Ovary (tissue), 9 donors: Measurements from ENCODE around the gene CIAO3. TPM values are rescaled to one million over a fixed set of nuclear protein-coding genes. Genes with fewer than 3 reads are reported as not detected.

Experiments
- DNase-seq, 5 donors: peaks; one replicate each; pipeline ENCODE4 v3.0.0-alpha.2; 2019 to 2020
- H3K27ac ChIP-seq, 2 donors: fragments of 200-600 bp; one replicate each; pipeline versions ENCODE4 v1.5.1 to v1.8.0; 2019 to 2022
- H3K27me3 ChIP-seq: fragments of 200-600 bp; one replicate; pipeline ENCODE4 v1.8.0; 2022
- H3K36me3 ChIP-seq: fragments of 200-600 bp; sonication (generic); one replicate; pipeline ENCODE4 v1.5.1; 2019
- H3K4me1 ChIP-seq: one replicate; pipeline ENCODE4 v1.8.1; 2013; ENCODE audit warnings: mild to moderate bottlenecking, moderate library complexity; ENCODE audit not compliant: insufficient read depth
- H3K4me3 ChIP-seq: fragments of 200-600 bp; sonication (generic); one replicate; pipeline ENCODE4 v1.5.1; 2017
- H3K9me3 ChIP-seq, 2 donors: fragments of 200-600 bp in 1 of 2; sonication (generic) in 1 of 2; one replicate each; pipeline versions ENCODE4 v1.5.1 to v1.8.1; 2013 to 2019; ENCODE audit warnings: mild to moderate bottlenecking in 1 of 2, moderate library complexity in 1 of 2
- EP300 ChIP-seq: sonication (generic); formaldehyde crosslinking; IDR thresholded peaks from one replicate; pipeline ENCODE4 v1.6.1; 2017; ENCODE audit warnings: antibody characterized with exemption
- POLR2A ChIP-seq: fragments of 450-650 bp; IDR thresholded peaks from one replicate; pipeline ENCODE4 v1.6.1; 2017; ENCODE audit warnings: antibody characterized with exemption, mild to moderate bottlenecking, moderate library complexity
- WGBS, 3 donors: extraction: QIAGEN DNeasy Blood & Tissue Kit in 1 of 3; methylation state at CpG; one replicate each; pipeline versions ENCODE4 v1.1.5 to v1.1.7; 2013 to 2017; 5-methylcytosine and 5-hydroxymethylcytosine counted together
- intact Hi-C, 4 donors: fragments of 100-400 bp; cut with DNase I; formaldehyde crosslinking; loops; one replicate each; pipeline versions ENCODE4 v1.11.0 to v1.15.1; 2022 to 2023
- microRNA counts: library from miRNA; unstranded; fragments of <30 nt; microRNA quantifications from one replicate; lab custom pipeline; 2016
- microRNA-seq, 3 donors: library from miRNA; unstranded; fragments of <30 nt; microRNA quantifications; one replicate each; pipeline versions ENCODE4 to v1.2.0, GENCODE V29; 2019 to 2020
- polyA plus RNA-seq, 2 donors: library from polyadenylated mRNA; stranded (reverse); fragments of 200-250 nt in 1 of 2; fragments of 350-450 nt in 1 of 2; fragmentation: Illumina TruSeq in 1 of 2; extraction: RNeasy Lipid Tissue Mini Kit (QIAGEN cat#74804) in 1 of 2; gene quantifications; one replicate each; pipeline ENCODE4 v1.2.3, GENCODE V29; 2013 to 2014
- small RNA-seq: library from RNA; depleted of rRNA; stranded (forward); fragments of <200 nt; gene quantifications from one replicate; pipeline ENCODE3, GENCODE V24; 2016
- total RNA-seq, 7 donors: library from RNA; depleted of rRNA in 2 of 7; stranded (reverse); fragments of >200 nt in 2 of 7; fragmentation: NEBNext Ultra II Directional in 3 of 7; extraction: Animal tissue kit (Norgen Biotek cat#: 25700) in 3 of 7; gene quantifications; one replicate each; pipeline versions ENCODE4 v1.1.0 to v1.2.4, GENCODE V29; 2016 to 2023
- TF ChIP-seq, protein P1 (sequence below), 3 donors: fragments of 450-650 bp in 2 of 3; fragments of 200-600 bp in 1 of 3; IDR thresholded peaks; one replicate each; pipeline versions ENCODE4 v1.5.1 to v1.8.0; 2016 to 2022; ENCODE audit warnings: antibody characterized with exemption in 3 of 3, mild to moderate bottlenecking in 1 of 3
- donor health status: DM: no; HTN: no; CAD: no; lungs with moderate emphysema.
- donor health status: DM: no; HTN: no; CAD: no.
- donor health status: Bipolar disorder and iron deficiency.
- donor health status: DM: yes; HTN: yes; CAD: no.
- donor health status: DM: no; HTN: no; CAD: no.
- donor health status: DM: yes; HTN: yes; CAD: no.

Gene CIAO3
- total and polyA plus RNA-seq, 9 donors, result 8.5 to 32.5 (median 21.0) TPM

DNA sequence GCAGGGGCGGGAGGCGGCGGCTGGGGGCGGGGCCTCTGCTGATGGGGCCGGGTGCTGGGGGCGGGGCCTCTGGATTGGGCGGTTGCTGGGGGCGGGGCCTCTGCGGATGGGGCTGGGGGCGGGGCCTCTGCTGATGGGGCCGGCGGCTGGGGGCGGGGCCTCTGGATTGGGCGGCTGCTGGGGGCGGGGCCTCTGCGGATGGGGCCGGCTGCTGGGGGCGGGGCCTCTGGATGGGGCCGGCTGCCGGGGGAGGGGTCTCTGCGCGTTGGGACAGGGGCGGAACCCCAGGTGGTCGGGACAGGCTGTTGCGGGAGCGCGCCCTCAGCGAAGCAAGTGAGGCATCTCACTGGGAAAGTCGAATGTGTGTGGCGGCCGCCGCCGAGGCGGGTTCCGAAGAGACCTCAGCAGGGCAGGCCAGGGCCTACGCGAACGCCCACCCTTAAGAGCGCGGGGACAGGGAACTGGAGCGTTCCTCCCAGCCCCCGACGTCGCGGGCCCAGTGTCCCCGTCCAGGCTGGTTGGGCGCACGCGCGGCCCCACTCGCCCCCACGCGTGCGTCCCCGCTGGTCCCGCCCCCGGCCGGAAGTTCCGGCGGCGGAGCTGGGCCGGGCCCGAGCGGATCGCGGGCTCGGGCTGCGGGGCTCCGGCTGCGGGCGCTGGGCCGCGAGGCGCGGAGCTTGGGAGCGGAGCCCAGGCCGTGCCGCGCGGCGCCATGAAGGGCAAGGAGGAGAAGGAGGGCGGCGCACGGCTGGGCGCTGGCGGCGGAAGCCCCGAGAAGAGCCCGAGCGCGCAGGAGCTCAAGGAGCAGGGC lies 60.8 kb downstream of the CIAO3 start, which contains the start of gene STUB1:
STUB1 (plus strand) TSS at position 597 of the 811 bp plus-strand sequence; CDS start at position 713, 116 bp downstream.
- peaks cover 29% of the 10 kb centered on the region for H3K4me1 ChIP-seq
- no peaks in the 10 kb centered on the region for H3K9me3 ChIP-seq
- H3K27me3 ChIP-seq, result no peaks in the 10 kb centered on the region
- H3K36me3 ChIP-seq, result no peaks in the 10 kb centered on the region
- intact Hi-C loops, result no loop called here
- DNase-seq, result peak; percentile 89 to 94 (median 93)
- WGBS, 3 donors, result 0 to 1% (median 1%) methylated on average over 17 to 91 of the region's 91 CpGs
- TF ChIP-seq EP300, result no peak
- TF ChIP-seq, protein P1, sequence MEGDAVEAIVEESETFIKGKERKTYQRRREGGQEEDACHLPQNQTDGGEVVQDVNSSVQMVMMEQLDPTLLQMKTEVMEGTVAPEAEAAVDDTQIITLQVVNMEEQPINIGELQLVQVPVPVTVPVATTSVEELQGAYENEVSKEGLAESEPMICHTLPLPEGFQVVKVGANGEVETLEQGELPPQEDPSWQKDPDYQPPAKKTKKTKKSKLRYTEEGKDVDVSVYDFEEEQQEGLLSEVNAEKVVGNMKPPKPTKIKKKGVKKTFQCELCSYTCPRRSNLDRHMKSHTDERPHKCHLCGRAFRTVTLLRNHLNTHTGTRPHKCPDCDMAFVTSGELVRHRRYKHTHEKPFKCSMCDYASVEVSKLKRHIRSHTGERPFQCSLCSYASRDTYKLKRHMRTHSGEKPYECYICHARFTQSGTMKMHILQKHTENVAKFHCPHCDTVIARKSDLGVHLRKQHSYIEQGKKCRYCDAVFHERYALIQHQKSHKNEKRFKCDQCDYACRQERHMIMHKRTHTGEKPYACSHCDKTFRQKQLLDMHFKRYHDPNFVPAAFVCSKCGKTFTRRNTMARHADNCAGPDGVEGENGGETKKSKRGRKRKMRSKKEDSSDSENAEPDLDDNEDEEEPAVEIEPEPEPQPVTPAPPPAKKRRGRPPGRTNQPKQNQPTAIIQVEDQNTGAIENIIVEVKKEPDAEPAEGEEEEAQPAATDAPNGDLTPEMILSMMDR (IDR thresholded peaks at IDR 0.05), result no peak
- TF ChIP-seq POLR2A, result peak; percentile 61
- H3K27ac ChIP-seq, result peak within 1 kb of the TSS; percentile 92 to 97
- H3K4me3 ChIP-seq, result peak within 1 kb of the TSS; percentile 57

MicroRNAs within 50 kb of the gene (microRNA counts, 767-probe panel; counts per million panel counts)
- microRNA hsa-miR-662 (lab: Ali Mortazavi, UCI), result 530 counts per million, percentile 78 among the panel's probes with 10 or more counts

Small RNAs within 50 kb of the gene (microRNA-seq; reads per million reads assigned to microRNA genes)
- gene MIR662, result 0 reads per million in 3 donors

Small RNAs within 50 kb of the gene (small RNA-seq; reads per million reads assigned to genes)
- not detected for gene MIR662

Other genes with a start within 250 kb of the CIAO3 start
- gene CAPN15, start 213.3 kb downstream of the CIAO3 start, total RNA-seq, result 10 to 100 TPM; 16.9 to 38.9 (median 30.5) TPM
- gene CAPN15, start 213.3 kb downstream of the CIAO3 start, polyA plus RNA-seq, result 10 to 100 TPM in 1 of 2 donors, 1 to 10 TPM in 1; 1.6 to 19.4 TPM
- gene PRR35, start 180.6 kb downstream of the CIAO3 start, total RNA-seq, result not detected
- gene PRR35, start 180.6 kb downstream of the CIAO3 start, polyA plus RNA-seq, result not detected
- gene NHLRC4, start 174.0 kb downstream of the CIAO3 start, total RNA-seq, result 10 to 100 TPM in 1 of 7 donors, 1 to 10 TPM in 6; 3.2 to 15.4 (median 5.0) TPM
- 1 to 10 TPM in 1 of 2 donors, under 1 TPM in 1; 0.53 to 5.9 TPM for gene NHLRC4, start 174.0 kb downstream of the CIAO3 start, polyA plus RNA-seq
- gene PIGQ, start 171.0 kb downstream of the CIAO3 start, total RNA-seq, result 10 to 100 TPM; 24.1 to 47.7 (median 39.8) TPM
- 10 to 100 TPM in 1 of 2 donors, 1 to 10 TPM in 1; 4.3 to 36.3 TPM for gene PIGQ, start 171.0 kb downstream of the CIAO3 start, polyA plus RNA-seq
- 10 to 100 TPM; 11.7 to 24.1 (median 21.4) TPM for gene RAB40C, start 150.9 kb downstream of the CIAO3 start, total RNA-seq
- gene RAB40C, start 150.9 kb downstream of the CIAO3 start, polyA plus RNA-seq, result 10 to 100 TPM in 1 of 2 donors, 1 to 10 TPM in 1; 1.9 to 21.0 TPM
- 1 to 10 TPM in 5 of 7 donors, under 1 TPM in 2; 0.57 to 2.6 (median 1.3) TPM for gene WFIKKN1, start 110.0 kb downstream of the CIAO3 start, total RNA-seq
- under 1 TPM; 0.10 to 0.59 TPM for gene WFIKKN1, start 110.0 kb downstream of the CIAO3 start, polyA plus RNA-seq
- gene METTL26, start 104.7 kb downstream of the CIAO3 start, total RNA-seq, result 100 to 1,000 TPM in 2 of 7 donors, 10 to 100 TPM in 5; 61.8 to 139 (median 75.9) TPM
- 100 to 1,000 TPM in 1 of 2 donors, 10 to 100 TPM in 1; 12.2 to 113 TPM for gene METTL26, start 104.7 kb downstream of the CIAO3 start, polyA plus RNA-seq
- gene MCRIP2, start 99.2 kb downstream of the CIAO3 start, total RNA-seq, result 10 to 100 TPM; 21.5 to 42.3 (median 31.3) TPM
- 10 to 100 TPM in 1 of 2 donors, under 1 TPM in 1; 0.98 to 22.9 TPM for gene MCRIP2, start 99.2 kb downstream of the CIAO3 start, polyA plus RNA-seq
- gene WDR90, start 91.6 kb downstream of the CIAO3 start, total RNA-seq, result 10 to 100 TPM; 22.4 to 58.2 (median 45.1) TPM
- 10 to 100 TPM in 1 of 2 donors, 1 to 10 TPM in 1; 1.4 to 34.9 TPM for gene WDR90, start 91.6 kb downstream of the CIAO3 start, polyA plus RNA-seq
- gene RHOT2, start 72.9 kb downstream of the CIAO3 start, total RNA-seq, result 100 to 1,000 TPM in 1 of 7 donors, 10 to 100 TPM in 6; 44.6 to 100 (median 80.6) TPM
- gene RHOT2, start 72.9 kb downstream of the CIAO3 start, polyA plus RNA-seq, result 10 to 100 TPM; 11.6 to 96.6 TPM
- 1 to 10 TPM in 6 of 7 donors, under 1 TPM in 1; 0.50 to 4.3 (median 1.4) TPM for gene RHBDL1, start 65.3 kb downstream of the CIAO3 start, total RNA-seq
- gene RHBDL1, start 65.3 kb downstream of the CIAO3 start, polyA plus RNA-seq, result under 1 TPM in 1 of 2 donors, not detected in 1; 0.80 TPM
- 100 to 1,000 TPM in 4 of 7 donors, 10 to 100 TPM in 3; 72.3 to 115 (median 102) TPM for gene STUB1, start 60.6 kb downstream of the CIAO3 start, total RNA-seq
- gene STUB1, start 60.6 kb downstream of the CIAO3 start, polyA plus RNA-seq, result 100 to 1,000 TPM in 1 of 2 donors, 10 to 100 TPM in 1; 20.1 to 107 TPM
- 10 to 100 TPM; 36.6 to 73.9 (median 64.0) TPM for gene JMJD8, start 56.7 kb downstream of the CIAO3 start, total RNA-seq
- 10 to 100 TPM; 10.2 to 53.8 TPM for gene JMJD8, start 56.7 kb downstream of the CIAO3 start, polyA plus RNA-seq
- gene WDR24, start 50.6 kb downstream of the CIAO3 start, total RNA-seq, result 10 to 100 TPM in 6 of 7 donors, 1 to 10 TPM in 1; 8.4 to 17.3 (median 13.4) TPM
- gene WDR24, start 50.6 kb downstream of the CIAO3 start, polyA plus RNA-seq, result 10 to 100 TPM in 1 of 2 donors, under 1 TPM in 1; 0.42 to 10.3 TPM
- gene FBXL16, start 35.2 kb downstream of the CIAO3 start, total RNA-seq, result 1 to 10 TPM in 4 of 7 donors, under 1 TPM in 2, not detected in 1; 0.48 to 2.5 (median 1.4) TPM
- under 1 TPM; 0.22 to 0.25 TPM for gene FBXL16, start 35.2 kb downstream of the CIAO3 start, polyA plus RNA-seq
- 10 to 100 TPM in 5 of 7 donors, 1 to 10 TPM in 2; 4.0 to 57.1 (median 15.7) TPM for gene METRN, start 25.9 kb downstream of the CIAO3 start, total RNA-seq
- gene METRN, start 25.9 kb downstream of the CIAO3 start, polyA plus RNA-seq, result 1 to 10 TPM in 1 of 2 donors, under 1 TPM in 1; 0.40 to 5.6 TPM
- gene ANTKMT, start 19.9 kb downstream of the CIAO3 start, total RNA-seq, result 10 to 100 TPM; 15.9 to 43.9 (median 26.0) TPM
- gene ANTKMT, start 19.9 kb downstream of the CIAO3 start, polyA plus RNA-seq, result 10 to 100 TPM in 1 of 2 donors, not detected in 1; 13.2 TPM
- gene CCDC78, start 14.6 kb downstream of the CIAO3 start, total RNA-seq, result 10 to 100 TPM in 1 of 7 donors, 1 to 10 TPM in 4, under 1 TPM in 1, not detected in 1; 0.40 to 44.3 (median 4.7) TPM
- under 1 TPM in 1 of 2 donors, not detected in 1; 0.41 TPM for gene CCDC78, start 14.6 kb downstream of the CIAO3 start, polyA plus RNA-seq
- 10 to 100 TPM in 1 of 7 donors, 1 to 10 TPM in 6; 2.6 to 25.7 (median 3.6) TPM for gene HAGHL, start 13.9 kb downstream of the CIAO3 start, total RNA-seq
- gene HAGHL, start 13.9 kb downstream of the CIAO3 start, polyA plus RNA-seq, result 1 to 10 TPM in 1 of 2 donors, not detected in 1; 2.6 TPM
- 100 to 1,000 TPM in 1 of 7 donors, 10 to 100 TPM in 3, 1 to 10 TPM in 2, under 1 TPM in 1; 0.40 to 314 (median 13.6) TPM for gene MSLN, start 19.7 kb upstream of the CIAO3 start, total RNA-seq
- 1 to 10 TPM; 1.5 to 1.9 TPM for gene MSLN, start 19.7 kb upstream of the CIAO3 start, polyA plus RNA-seq
- 10 to 100 TPM; 11.1 to 18.6 (median 16.1) TPM for gene RPUSD1, start 47.4 kb upstream of the CIAO3 start, total RNA-seq
- gene RPUSD1, start 47.4 kb upstream of the CIAO3 start, polyA plus RNA-seq, result 10 to 100 TPM in 1 of 2 donors, not detected in 1; 13.1 TPM
- 10 to 100 TPM in 6 of 7 donors, 1 to 10 TPM in 1; 8.5 to 25.5 (median 18.7) TPM for gene CHTF18, start 47.6 kb upstream of the CIAO3 start, total RNA-seq
- 10 to 100 TPM in 1 of 2 donors, under 1 TPM in 1; 0.32 to 21.7 TPM for gene CHTF18, start 47.6 kb upstream of the CIAO3 start, polyA plus RNA-seq
- gene GNG13, start 59.7 kb upstream of the CIAO3 start, total RNA-seq, result not detected
- gene GNG13, start 59.7 kb upstream of the CIAO3 start, polyA plus RNA-seq, result not detected
- gene LMF1, start 230.0 kb upstream of the CIAO3 start, total RNA-seq, result 10 to 100 TPM; 18.7 to 31.9 (median 23.8) TPM
- gene LMF1, start 230.0 kb upstream of the CIAO3 start, polyA plus RNA-seq, result 10 to 100 TPM in 1 of 2 donors, 1 to 10 TPM in 1; 7.8 to 17.8 TPM
- gene SOX8, start 240.8 kb upstream of the CIAO3 start, total RNA-seq, result under 1 TPM; 0.08 to 0.48 (median 0.32) TPM
- under 1 TPM; 0.25 to 0.52 TPM for gene SOX8, start 240.8 kb upstream of the CIAO3 start, polyA plus RNA-seq